Neural progenitor cell (in vitro differentiated cells): Measurements from ENCODE around the gene FRMPD1. TPM values are rescaled to one million over a fixed set of nuclear protein-coding genes. Genes with fewer than 3 reads are reported as not detected.
"Not testable (repeated sequence)": the region's sequence is repeated elsewhere in the genome, so short reads cannot be mapped to it uniquely, and the experiment has no call there.

Experiments used
- DNase-seq: peaks from one replicate; pipeline ENCODE4 v3.0.0-alpha.2; 2016; ENCODE audit warnings: low spot score
- H2AFZ ChIP-seq: fragments of 200-600 bp; sonication (generic); replicated peaks from 2 replicates; pipeline ENCODE4 v1.6.1; 2016; ENCODE audit warnings: antibody characterized with exemption
- H3F3A ChIP-seq: fragments of 200-600 bp; sonication (generic); 2 replicates; pipeline ENCODE4 v1.6.1; 2016; ENCODE audit warnings: antibody characterized with exemption, low read depth
- H3K27ac ChIP-seq: fragments of 200-600 bp; sonication (generic); 2 replicates; pipeline ENCODE4 v1.5.1; 2016; ENCODE audit warnings: mild to moderate bottlenecking
- H3K27me3 ChIP-seq: fragments of 200-600 bp; sonication (generic); 2 replicates; pipeline ENCODE4 v1.6.1; 2016; ENCODE audit warnings: mild to moderate bottlenecking, moderate library complexity
- H3K36me3 ChIP-seq: fragments of 200-600 bp; sonication (generic); 2 replicates; pipeline ENCODE4 v1.5.1; 2016
- H3K4me1 ChIP-seq: fragments of 200-600 bp; sonication (generic); 2 replicates; pipeline ENCODE4 v1.6.1; 2016; ENCODE audit warnings: mixed run types
- H3K4me2 ChIP-seq: fragments of 200-600 bp; sonication (generic); 2 replicates; pipeline ENCODE4 v1.6.1; 2016
- H3K4me3 ChIP-seq: fragments of 200-600 bp; sonication (generic); 2 replicates; pipeline ENCODE4 v1.5.1; 2016
- H3K79me2 ChIP-seq: fragments of 200-600 bp; sonication (generic); 2 replicates; pipeline ENCODE4 v1.6.1; 2016; ENCODE audit warnings: low read depth
- H3K9ac ChIP-seq: fragments of 200-600 bp; sonication (generic); 2 replicates; pipeline ENCODE4 v1.6.1; 2016
- H3K9me3 ChIP-seq: fragments of 200-600 bp; sonication (generic); 2 replicates; pipeline ENCODE4 v1.5.1; 2016; ENCODE audit warnings: low read depth
- H4K20me1 ChIP-seq: fragments of 200-600 bp; sonication (generic); 2 replicates; pipeline ENCODE4 v1.6.1; 2016; ENCODE audit warnings: low read depth
- H3K27ac Mint-ChIP-seq: 3 replicates; pipeline ENCODE4 v1.8.0; 2021; ENCODE audit warnings: mixed read lengths
- H3K27me3 Mint-ChIP-seq: 2 replicates; pipeline ENCODE4 v1.8.0; 2022; ENCODE audit warnings: low read depth, mild to moderate bottlenecking, inconsistent platforms, moderate library complexity, mixed read lengths; ENCODE audit not compliant: insufficient read depth
- H3K36me3 Mint-ChIP-seq: 3 replicates; pipeline ENCODE4 v1.8.0; 2021; ENCODE audit warnings: mixed read lengths
- H3K4me1 Mint-ChIP-seq: 3 replicates; pipeline ENCODE4 v1.8.0; 2021; ENCODE audit warnings: mixed read lengths
- H3K4me3 Mint-ChIP-seq: 3 replicates; pipeline ENCODE4 v1.8.0; 2021; ENCODE audit warnings: mild to moderate bottlenecking, moderate library complexity, mixed read lengths
- H3K9me3 Mint-ChIP-seq: 3 replicates; pipeline ENCODE4 v1.8.0; 2020; ENCODE audit warnings: mixed read lengths
- CTCF ChIP-seq: fragments of 200-600 bp; sonication (generic); IDR thresholded peaks from 2 replicates; pipeline ENCODE4 v1.5.1; 2017; ENCODE audit warnings: antibody characterized with exemption, mild to moderate bottlenecking
- EZH2 ChIP-seq: fragments of 200-600 bp; sonication (generic); IDR thresholded peaks from 2 replicates; pipeline ENCODE4 v1.6.1; 2017; ENCODE audit warnings: antibody characterized with exemption, mild to moderate bottlenecking, moderate library complexity
- EZH2phosphoT487 ChIP-seq: fragments of 200-600 bp; sonication (generic); IDR thresholded peaks from 2 replicates; pipeline ENCODE4 v1.6.1; 2017; ENCODE audit warnings: antibody characterized with exemption
- total RNA-seq: library from RNA; depleted of rRNA; stranded (reverse); fragments of >200 nt; gene quantifications from 2 replicates; pipeline ENCODE4 v1.2.3, GENCODE V29; 2015; ENCODE audit warnings: low replicate concordance

Gene FRMPD1
- total RNA-seq, 1 donor from 2014 or later, result not detected

GRCh38 chr9:37760416-37761161 lies 109.8 kb downstream of the FRMPD1 start:
- Histone ChIP-seq H3K27ac (no peak overlapping the region), H3K4me1 (no peaks in the 10 kb centered on the region), H3K79me2 (no peaks in the 10 kb centered on the region), H3K27me3 (no peaks in the 10 kb centered on the region), H3K9ac (no peak overlapping the region), H3F3A (no peaks in the 10 kb centered on the region), H3K4me3 (no peak overlapping the region), H4K20me1 (peaks cover 3% of the 10 kb centered on the region), H3K9me3 (no peaks in the 10 kb centered on the region), H3K36me3 (no peaks in the 10 kb centered on the region), H3K4me2 (no peak overlapping the region), H2AFZ (no peak overlapping the region)
- Mint-ChIP-seq H3K4me3 (no peak overlapping the region), H3K9me3 (no peaks in the 10 kb centered on the region), H3K27me3 (no peaks in the 10 kb centered on the region), H3K4me1 (no peaks in the 10 kb centered on the region), H3K27ac (no peak overlapping the region), H3K36me3 (peaks cover 13% of the 10 kb centered on the region)
- TF ChIP-seq CTCF, result no peak
- no peak for TF ChIP-seq EZH2phosphoT487
- TF ChIP-seq EZH2, result no peak
- no peak for DNase-seq

GRCh38 chr9:37761511-37761910 lies 110.8 kb downstream of the FRMPD1 start:
- Histone ChIP-seq H3K9ac (no peak overlapping the region), H4K20me1 (peaks cover 3% of the 10 kb centered on the region), H3K4me3 (no peak overlapping the region), H3K79me2 (no peaks in the 10 kb centered on the region), H3K36me3 (no peaks in the 10 kb centered on the region), H2AFZ (no peak overlapping the region), H3K4me2 (no peak overlapping the region), H3K4me1 (no peaks in the 10 kb centered on the region), H3K27ac (no peak overlapping the region), H3K9me3 (no peaks in the 10 kb centered on the region), H3F3A (no peaks in the 10 kb centered on the region), H3K27me3 (no peaks in the 10 kb centered on the region)
- Mint-ChIP-seq H3K36me3 (peaks cover 11% of the 10 kb centered on the region), H3K4me1 (no peaks in the 10 kb centered on the region), H3K27me3 (no peaks in the 10 kb centered on the region), H3K9me3 (no peaks in the 10 kb centered on the region), H3K27ac (no peak overlapping the region), H3K4me3 (no peak overlapping the region)
- DNase-seq, result no peak
- no peak for TF ChIP-seq EZH2phosphoT487
- no peak for TF ChIP-seq EZH2
- no peak for TF ChIP-seq CTCF

- not testable (repeated sequence) for H3K27ac Mint-ChIP-seq, H3K4me3 Mint-ChIP-seq, H3K9ac ChIP-seq, H3F3A ChIP-seq, H3K4me2 ChIP-seq, H3K79me2 ChIP-seq, H3K9me3 ChIP-seq, H3K4me1 Mint-ChIP-seq, H3K27ac ChIP-seq, H3K27me3 Mint-ChIP-seq, H3K36me3 ChIP-seq, H2AFZ ChIP-seq, DNase-seq, H3K27me3 ChIP-seq, H4K20me1 ChIP-seq, H3K4me1 ChIP-seq, H3K9me3 Mint-ChIP-seq, H3K4me3 ChIP-seq
- peaks cover 14% of the 10 kb centered on the region for H3K36me3 Mint-ChIP-seq
Measured at GRCh38 chr9:37765263-37765662, 114.5 kb downstream of the FRMPD1 start.

GRCh38 chr9:37769306-37769705 lies 118.6 kb downstream of the FRMPD1 start:
- no peaks in the 10 kb centered on the region for H3K27me3 Mint-ChIP-seq
- TF ChIP-seq CTCF, result no peak
- no peak for TF ChIP-seq EZH2phosphoT487
- no peak for TF ChIP-seq EZH2
- peaks cover 9% of the 10 kb centered on the region for H3K36me3 Mint-ChIP-seq

More at GRCh38 chr9:37769306-37769705, 118.6 kb downstream of the FRMPD1 start:
- Histone ChIP-seq H3K27ac (no peak overlapping the region), H3K36me3 (no peaks in the 10 kb centered on the region), H3F3A (peaks cover 3% of the 10 kb centered on the region), H4K20me1 (no peaks in the 10 kb centered on the region), H3K9me3 (no peaks in the 10 kb centered on the region), H3K4me1 (no peaks in the 10 kb centered on the region), H3K27me3 (no peaks in the 10 kb centered on the region), H3K79me2 (no peaks in the 10 kb centered on the region), H3K4me3 (no peak overlapping the region), H3K4me2 (no peak overlapping the region), H3K9ac (no peak overlapping the region), H2AFZ (no peak overlapping the region)
- Mint-ChIP-seq H3K4me3 (no peak overlapping the region), H3K9me3 (no peaks in the 10 kb centered on the region), H3K4me1 (no peaks in the 10 kb centered on the region), H3K27ac (no peak overlapping the region)
- DNase-seq, result no peak
